Measurements from ENCODE around the gene TMEM72. TPM values are rescaled to one million over a fixed set of nuclear protein-coding genes. Genes with fewer than 3 reads are reported as not detected.

Gene TMEM72
- total and polyA plus RNA-seq, 2 of the 13 experiments (the other 11 are each of a cell fraction or from before 2014, with no cell fraction given): 0.04 TPM; not detected in 1

DNA sequence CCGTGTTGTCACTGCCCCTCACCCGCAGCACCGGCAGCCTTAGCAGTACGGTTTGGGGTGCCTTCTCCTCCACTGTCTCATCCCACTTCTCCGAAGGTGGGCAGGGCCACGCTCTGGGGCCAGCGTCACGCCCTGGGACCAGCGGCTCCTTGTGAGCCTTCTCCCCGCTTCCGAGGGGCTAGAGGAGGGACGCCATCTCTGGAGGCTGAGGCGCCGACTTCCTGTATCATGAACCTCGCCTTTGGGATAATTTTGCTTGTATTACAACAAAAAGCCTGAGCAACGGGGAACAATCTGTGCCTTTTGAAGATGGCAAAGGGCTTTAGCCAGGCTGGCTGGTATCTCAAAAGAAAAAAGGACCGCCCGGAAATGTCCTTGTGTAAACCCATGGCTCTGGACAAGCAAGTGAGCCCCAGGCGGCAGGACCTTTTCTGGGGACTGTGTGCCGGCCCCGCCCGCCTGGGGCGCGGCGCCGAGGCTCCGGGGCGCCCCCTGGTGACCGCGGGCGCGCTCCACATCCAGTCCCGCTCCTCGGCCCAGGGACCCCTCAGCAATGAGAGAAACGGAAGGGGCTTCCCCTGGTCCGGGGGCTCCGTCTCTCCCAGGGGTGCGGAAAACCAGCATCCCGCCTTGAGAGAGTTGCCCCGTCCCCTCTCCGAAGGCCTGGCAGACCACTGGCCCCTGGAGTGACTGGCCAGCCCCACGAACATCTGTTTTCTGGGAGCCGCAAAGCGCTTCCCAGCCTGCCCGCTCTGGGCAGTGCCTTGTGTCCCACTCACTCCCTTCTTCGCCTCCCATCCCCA, 63.7 kb downstream of the TMEM72 start (continued):
- no peak for TF ChIP-seq HIC2 (CRISPR knock-in tag; IDR thresholded peaks at IDR 0.05; ENCODE audit: low read depth)
- no peak for TF ChIP-seq ZNF180 (CRISPR knock-in tag; IDR thresholded peaks at IDR 0.05; ENCODE audit: borderline replicate concordance, low read depth)
- no peak for TF ChIP-seq ZSCAN22 (CRISPR knock-in tag; IDR thresholded peaks at IDR 0.05)
- TF ChIP-seq HDAC1 (CRISPR knock-in tag; IDR thresholded peaks at IDR 0.05): peak; percentile 56; the same call in 1 of the 2 replicates
- TF ChIP-seq, protein P1, sequence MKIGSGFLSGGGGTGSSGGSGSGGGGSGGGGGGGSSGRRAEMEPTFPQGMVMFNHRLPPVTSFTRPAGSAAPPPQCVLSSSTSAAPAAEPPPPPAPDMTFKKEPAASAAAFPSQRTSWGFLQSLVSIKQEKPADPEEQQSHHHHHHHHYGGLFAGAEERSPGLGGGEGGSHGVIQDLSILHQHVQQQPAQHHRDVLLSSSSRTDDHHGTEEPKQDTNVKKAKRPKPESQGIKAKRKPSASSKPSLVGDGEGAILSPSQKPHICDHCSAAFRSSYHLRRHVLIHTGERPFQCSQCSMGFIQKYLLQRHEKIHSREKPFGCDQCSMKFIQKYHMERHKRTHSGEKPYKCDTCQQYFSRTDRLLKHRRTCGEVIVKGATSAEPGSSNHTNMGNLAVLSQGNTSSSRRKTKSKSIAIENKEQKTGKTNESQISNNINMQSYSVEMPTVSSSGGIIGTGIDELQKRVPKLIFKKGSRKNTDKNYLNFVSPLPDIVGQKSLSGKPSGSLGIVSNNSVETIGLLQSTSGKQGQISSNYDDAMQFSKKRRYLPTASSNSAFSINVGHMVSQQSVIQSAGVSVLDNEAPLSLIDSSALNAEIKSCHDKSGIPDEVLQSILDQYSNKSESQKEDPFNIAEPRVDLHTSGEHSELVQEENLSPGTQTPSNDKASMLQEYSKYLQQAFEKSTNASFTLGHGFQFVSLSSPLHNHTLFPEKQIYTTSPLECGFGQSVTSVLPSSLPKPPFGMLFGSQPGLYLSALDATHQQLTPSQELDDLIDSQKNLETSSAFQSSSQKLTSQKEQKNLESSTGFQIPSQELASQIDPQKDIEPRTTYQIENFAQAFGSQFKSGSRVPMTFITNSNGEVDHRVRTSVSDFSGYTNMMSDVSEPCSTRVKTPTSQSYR (CRISPR knock-in tag; IDR thresholded peaks at IDR 0.05; ENCODE audit: borderline replicate concordance): peak; percentile 75; the same call in 1 of the 2 replicates
- peak; percentile 44 for TF ChIP-seq PAXIP1 (CRISPR knock-in tag; conservative IDR thresholded peaks at IDR 0.05)
- TF ChIP-seq DMTF1 (CRISPR knock-in tag; IDR thresholded peaks at IDR 0.05): no peak
- TF ChIP-seq PREB (CRISPR knock-in tag; IDR thresholded peaks at IDR 0.05): no peak
- TF ChIP-seq ZNF772 (CRISPR knock-in tag; IDR thresholded peaks at IDR 0.05): peak; percentile 64; the same call in 1 of the 2 replicates
- 0 out of 4 replicates have a peak, but pooled peaks of 1 of the 2 experiments have one; percentile 35 for TF ChIP-seq NR2F1 (CRISPR knock-in tag; IDR thresholded peaks at IDR 0.05)
- TF ChIP-seq LCORL (IDR thresholded peaks at IDR 0.05): no peak
- peak; percentile 66; the same call in 1 of the 2 replicates for TF ChIP-seq LCORL (CRISPR knock-in tag; IDR thresholded peaks at IDR 0.05)
- peak; percentile 85; the same call in 1 of the 2 replicates for TF ChIP-seq MAZ (IDR thresholded peaks at IDR 0.05; ENCODE audit: borderline replicate concordance, low read depth, low read length)
- peak; percentile 89 for TF ChIP-seq MAZ (CRISPR knock-in tag; IDR thresholded peaks at IDR 0.05; ENCODE audit: low read depth)
- no peak for TF ChIP-seq ZNF441 (CRISPR knock-in tag; IDR thresholded peaks at IDR 0.05; ENCODE audit: borderline replicate concordance)
- peak; percentile 35; the same call in 1 of the 2 replicates for TF ChIP-seq NCOA2 (CRISPR knock-in tag; IDR thresholded peaks at IDR 0.05)
